ENCODE measurements around the gene UXT.
"Not testable (repeated sequence)": the region's sequence is repeated elsewhere in the genome, so short reads cannot be mapped to it uniquely, and the experiment has no call there.

Gene UXT, protein sequence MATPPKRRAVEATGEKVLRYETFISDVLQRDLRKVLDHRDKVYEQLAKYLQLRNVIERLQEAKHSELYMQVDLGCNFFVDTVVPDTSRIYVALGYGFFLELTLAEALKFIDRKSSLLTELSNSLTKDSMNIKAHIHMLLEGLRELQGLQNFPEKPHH

DNA sequence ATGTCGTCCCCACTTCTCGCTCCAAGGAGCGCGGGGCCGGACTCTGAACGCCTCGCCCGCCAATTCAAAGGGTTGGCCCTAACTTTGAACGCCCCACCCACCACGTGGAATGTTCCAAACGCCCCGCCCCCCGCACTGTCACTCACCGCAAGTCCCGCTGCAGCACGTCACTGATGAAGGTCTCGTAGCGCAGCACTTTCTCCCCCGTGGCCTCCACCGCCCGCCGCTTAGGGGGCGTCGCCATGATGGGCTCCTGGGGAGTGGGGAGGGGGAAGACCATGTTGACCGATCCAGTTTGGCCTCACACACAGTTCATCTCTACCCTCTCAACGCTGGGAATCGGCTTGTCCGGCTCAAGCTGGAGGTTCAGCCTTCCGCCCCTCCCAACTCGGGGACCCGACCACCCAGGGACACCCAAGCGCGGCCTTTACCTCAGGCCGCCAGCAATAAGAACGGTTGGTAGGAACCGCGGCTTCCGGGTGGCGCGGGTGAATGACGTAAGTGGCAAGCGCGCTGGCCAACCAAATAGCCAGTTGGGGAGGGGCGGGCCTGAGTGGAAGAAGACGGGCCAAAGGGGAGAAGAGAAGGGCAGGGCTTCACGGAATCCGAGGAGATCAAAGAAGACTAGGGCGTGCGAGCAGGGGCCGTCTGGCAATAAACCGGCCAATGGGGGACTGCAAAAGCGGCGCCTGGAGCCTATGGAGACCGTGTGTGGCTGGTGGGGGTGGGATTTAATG, at the start of gene UXT:
Gene UXT (minus strand): TSS at position 497 of the 737 bp plus-strand sequence. CDS start 253 bp downstream, at position 244.
- DNase-seq (ENCODE audit: low spot score) = peak; percentile 89

- no peak for DNase-seq (ENCODE audit: low spot score)
Observed at GRCh38 chrX:47707031-47707780, 48.2 kb upstream of the UXT start.

DNA sequence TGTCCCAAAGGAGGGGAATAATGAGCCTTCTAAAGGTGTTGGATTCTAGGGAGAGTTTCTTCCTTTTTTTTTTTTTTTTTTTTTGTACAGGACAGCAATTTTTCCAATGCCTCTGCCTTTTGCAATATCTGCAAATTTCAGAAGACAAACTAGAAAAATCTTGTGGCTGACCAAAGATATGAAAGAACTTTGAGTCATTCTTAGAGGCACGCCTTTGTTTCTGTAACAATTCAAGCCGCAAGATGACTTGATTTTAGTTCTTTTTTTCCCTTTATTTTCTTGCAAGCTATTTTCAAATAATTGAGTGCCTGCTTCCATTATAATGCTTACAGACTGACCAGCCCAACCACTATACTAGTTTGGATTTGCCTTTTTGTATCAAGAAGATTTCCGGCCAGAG, 47.6 kb upstream of the UXT start:
- peak; percentile 49 for DNase-seq (ENCODE audit: low spot score)

DNA sequence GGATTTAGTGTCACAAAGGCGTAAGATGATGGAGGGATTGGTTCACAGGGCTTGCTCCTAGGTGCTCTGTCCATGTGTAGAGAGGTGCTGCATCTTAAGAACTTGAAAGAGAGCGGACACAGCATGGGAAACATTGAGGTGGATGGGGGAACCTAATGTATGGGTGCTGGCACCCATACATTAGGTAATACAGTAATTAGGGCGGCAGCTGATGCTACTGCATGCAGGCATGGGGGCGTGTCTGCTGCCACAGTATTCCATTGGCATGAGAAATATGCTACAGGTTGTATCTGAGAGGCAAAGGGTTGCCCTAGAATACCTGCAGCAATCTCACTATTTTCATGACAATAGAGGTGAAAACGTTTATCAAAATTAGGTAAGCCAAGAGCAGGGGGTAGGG, 45.8 kb upstream of the UXT start:
- DNase-seq (ENCODE audit: low spot score) = no peak

- no peak for DNase-seq (ENCODE audit: low spot score)
Observed at GRCh38 chrX:47697181-47697580, 38.2 kb upstream of the UXT start.

DNA sequence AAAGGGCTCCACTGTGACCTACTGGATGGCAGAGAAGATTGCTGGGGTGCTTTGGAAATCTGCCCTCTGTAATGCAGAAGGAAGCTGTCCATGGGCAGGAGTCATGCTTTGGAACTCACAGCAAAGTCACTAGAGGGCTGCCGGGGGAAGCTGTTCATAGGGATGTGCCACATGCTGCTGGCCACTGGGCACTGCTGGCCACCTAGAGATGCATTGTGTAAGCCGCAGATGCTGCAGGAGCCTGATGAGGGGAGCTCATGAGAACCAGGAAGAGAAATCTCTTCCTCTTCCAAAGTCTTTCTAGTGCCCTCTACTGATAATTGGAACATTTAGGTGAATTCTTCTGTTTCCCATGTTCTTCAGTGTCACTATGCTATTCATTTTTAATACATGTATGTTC, 31.2 kb upstream of the UXT start:
- no peak for DNase-seq (ENCODE audit: low spot score)

GRCh38 chrX:47687263-47687662, 28.3 kb upstream of the UXT start:
- DNase-seq (ENCODE audit: low spot score) = no peak

DNA sequence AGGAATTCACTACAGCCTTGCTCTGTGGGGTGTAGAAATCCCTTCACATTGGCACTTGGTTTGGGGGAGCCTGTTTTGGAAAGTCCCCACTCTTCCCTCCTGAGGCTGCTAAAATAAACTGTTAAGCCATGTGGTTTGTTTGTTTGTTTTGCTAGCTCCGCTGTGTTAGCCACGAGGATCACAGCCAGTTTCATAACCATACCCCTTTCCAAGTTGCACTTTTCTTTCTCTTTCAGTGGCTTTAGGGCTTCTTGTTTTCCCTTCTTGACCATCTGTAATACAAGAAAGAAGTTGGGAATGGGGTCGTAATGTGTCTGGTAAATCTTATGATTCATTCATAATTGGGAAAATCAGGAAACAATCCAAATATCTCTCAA, 24.8 kb upstream of the UXT start:
- no peak for DNase-seq (ENCODE audit: low spot score)

DNA sequence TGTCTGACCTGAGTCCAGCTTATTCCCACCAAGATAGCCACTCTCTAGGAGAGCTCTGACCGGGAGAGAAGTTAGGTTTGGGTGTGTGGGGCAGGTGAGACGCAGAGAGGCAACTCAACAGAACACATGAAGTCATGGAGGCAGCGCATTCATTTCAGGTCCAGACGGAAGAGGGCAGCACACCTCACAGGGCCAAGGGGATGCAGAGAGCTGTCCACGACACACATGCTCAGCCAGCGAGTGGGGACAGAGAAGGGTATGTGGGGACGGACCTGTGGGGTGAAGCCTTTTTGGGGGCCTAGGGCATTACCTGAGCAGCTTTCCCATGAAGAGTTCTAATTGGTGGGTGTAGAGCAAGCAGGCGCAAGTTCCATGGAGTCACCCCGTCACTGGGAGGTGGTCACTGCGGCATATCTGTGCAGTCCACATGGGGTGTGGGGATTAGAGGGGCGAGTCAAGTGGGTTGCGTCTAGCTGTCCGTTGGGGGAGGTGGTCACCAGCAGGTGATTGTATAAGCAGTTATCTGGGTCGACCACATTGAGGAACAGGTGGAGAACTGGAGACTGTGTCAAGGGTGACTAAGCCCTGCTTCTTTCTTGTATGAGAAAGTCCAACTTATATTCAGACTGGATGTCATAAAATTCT, 24.3 kb upstream of the UXT start:
- no peak for DNase-seq (ENCODE audit: low spot score)

GRCh38 chrX:47675959-47676859, 17.2 kb upstream of the UXT start:
- not testable (repeated sequence) for DNase-seq (ENCODE audit: low spot score)

GRCh38 chrX:47674776-47675175, 15.8 kb upstream of the UXT start:
- DNase-seq (ENCODE audit: low spot score) = no peak

GRCh38 chrX:47665797-47666196, 6.8 kb upstream of the UXT start:
- not testable (repeated sequence) for DNase-seq (ENCODE audit: low spot score)

DNA sequence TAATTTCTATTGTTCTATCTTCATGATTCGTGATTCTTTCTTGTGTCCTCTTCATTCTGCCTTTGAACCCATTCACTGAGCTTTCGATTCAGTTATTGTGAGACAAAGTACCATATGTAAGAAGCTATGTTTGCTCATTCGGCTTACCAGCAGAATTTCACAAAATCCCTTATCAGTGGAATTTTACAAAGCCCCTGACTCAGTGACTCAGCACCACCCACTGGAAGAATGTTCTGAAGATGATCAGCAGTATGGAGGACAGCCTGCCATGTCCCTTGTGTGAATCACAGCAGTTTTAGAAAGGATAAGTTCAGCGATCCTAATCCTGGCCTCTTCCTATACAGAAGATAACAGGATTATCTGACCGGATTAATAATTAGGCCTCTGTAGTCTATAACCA, 5.8 kb upstream of the UXT start:
- no peak for DNase-seq (ENCODE audit: low spot score)

DNA sequence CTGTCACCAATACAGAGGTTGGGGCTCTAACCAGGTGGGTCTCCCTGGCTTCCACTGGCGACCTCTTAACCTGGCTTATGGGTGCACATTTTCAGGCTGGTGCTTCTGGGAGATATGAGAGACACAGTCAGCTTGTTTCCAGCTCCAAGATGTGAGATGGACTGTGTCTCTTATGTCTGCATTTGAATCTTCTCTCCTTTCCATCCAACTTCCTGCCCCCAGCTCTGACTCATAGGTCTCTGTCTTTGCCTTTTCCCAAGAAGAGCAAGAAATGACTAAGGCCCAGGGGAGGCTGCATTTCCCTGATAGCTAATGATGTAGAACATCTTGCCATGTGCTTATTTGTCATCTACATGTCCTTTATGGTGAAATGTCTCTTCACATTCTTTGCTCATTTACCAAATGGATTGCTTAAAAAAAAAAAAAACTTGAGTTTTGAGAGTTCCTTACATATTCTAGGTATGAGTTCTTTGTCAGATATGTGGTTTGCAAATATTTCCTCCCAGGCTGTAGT, 3.2 kb upstream of the UXT start:
- DNase-seq (ENCODE audit: low spot score) = peak; percentile 70

DNA sequence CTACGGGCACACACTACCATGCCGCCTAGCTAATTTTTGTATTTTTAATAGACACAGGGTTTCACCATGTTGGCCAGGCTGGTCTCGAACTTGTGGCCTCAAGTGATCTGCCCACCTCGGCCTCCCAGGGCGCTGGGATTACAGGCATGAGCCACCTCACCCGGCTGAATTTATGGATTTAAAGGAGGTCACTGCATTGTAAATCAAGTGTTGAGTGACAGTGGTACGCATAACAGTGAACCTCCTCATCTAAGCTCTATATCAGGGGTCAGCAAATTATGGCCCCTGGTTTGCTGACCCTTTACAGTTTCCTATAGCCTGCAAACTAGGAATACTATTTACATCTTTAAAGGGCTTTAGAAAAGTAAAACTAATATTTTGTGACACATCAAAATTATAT, 2.6 kb upstream of the UXT start:
- no peak for DNase-seq (ENCODE audit: low spot score)

GRCh38 chrX:47659421-47659726, 394 bp upstream of the UXT start:
- DNase-seq (ENCODE audit: low spot score) = no peak

- DNase-seq (ENCODE audit: low spot score) = no peak
Observed at GRCh38 chrX:47658301-47658683, 688 bp downstream of the UXT start.

DNA sequence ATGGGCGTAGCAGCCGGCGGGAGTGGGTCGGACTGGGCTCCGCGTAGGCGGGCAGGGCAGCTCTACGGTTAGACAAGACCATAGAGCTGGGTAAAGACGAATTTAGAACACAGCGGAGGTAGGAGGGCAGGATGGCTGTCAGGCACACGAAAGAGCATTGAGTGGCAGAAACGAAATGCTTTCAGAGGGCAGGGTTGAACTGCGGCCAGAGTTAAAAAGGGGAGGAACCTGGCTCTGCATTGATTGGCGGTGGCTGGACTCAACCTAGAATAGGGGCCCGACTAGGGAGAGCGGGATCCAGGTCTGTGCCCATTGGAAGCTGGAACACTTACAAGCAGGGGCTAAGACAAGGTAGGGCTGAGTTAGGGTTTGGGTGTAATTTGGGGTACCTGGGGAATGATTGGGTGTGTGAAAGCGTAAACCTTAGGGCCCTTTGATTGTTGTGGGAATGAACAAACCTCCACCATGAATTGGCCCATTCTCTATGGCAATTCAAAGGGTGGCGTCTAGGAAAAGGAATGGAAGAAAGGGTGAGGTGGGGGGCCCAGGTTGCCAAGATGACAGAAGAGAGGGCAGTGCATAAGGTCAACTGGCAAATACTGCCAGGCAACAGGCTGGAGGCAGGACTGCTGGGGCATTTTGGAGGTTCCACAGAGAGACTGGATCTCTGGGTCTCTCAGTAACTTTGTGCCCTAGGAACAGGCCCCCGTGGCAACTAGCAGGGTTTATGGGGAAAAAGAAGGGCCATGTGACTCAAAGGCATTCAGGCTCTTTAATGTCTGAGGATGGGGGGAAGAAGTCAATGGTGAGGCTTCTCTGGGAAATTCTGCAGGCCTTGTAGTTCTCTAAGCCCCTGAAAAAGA, 7.7 kb downstream of the UXT start:
- no peak for DNase-seq (ENCODE audit: low spot score)

GRCh38 chrX:47650164-47651042, 8.6 kb downstream of the UXT start, which contains the start of gene ELK1:
Gene ELK1 (minus strand): TSS chrX:47650563. CDS start chrX:47641441, 9,122 bp downstream.
- peak; percentile 92 for DNase-seq (ENCODE audit: low spot score)

DNA sequence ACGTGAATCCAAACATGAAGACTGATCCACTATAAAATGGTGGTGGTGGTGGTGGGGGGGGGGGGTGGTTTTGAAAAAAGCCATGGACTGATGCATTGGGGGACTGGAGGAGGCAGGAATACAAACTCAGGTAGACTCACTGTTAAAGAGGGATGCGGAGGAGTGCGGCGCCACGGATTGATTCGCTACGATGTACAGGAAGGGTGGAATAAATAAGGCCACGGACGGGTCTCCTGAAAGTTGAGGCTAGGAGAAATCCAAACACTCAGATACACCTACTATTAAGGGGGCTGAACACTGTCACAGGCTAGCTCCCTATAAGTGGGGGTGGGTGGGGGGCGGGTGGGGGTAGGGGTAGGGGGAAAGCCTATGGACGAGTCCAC, 9.2 kb downstream of the UXT start:
- DNase-seq (ENCODE audit: low spot score) = no peak

Measured in AG08395 (cell line).